GM18519 (cell line): ENCODE data around the gene PROB1.
"Not testable (repeated sequence)": the region's sequence is repeated elsewhere in the genome, so short reads cannot be mapped to it uniquely, and the experiment has no call there.

Experiments used
- ATAC-seq: cut with Tn5 transposase; IDR thresholded peaks from one replicate; pipeline ENCODE4 v1.9.1; 2021; ENCODE audit warnings: mild to moderate bottlenecking, moderate library complexity; ENCODE audit not compliant: unreplicated experiment, low FRiP score

PROB1 gene

GRCh38 chr5:139413963-139414362 is 19.1 kb upstream of the PROB1 start:
- no peak for ATAC-seq

GRCh38 chr5:139413153-139413552 is 18.2 kb upstream of the PROB1 start:
- no peak for ATAC-seq

GRCh38 chr5:139410993-139411828 is 16.3 kb upstream of the PROB1 start:
- no peak for ATAC-seq

- no peak for ATAC-seq
Measured at GRCh38 chr5:139410121-139410992, 15.5 kb upstream of the PROB1 start.

GRCh38 chr5:139409116-139409515 is 14.2 kb upstream of the PROB1 start:
- ATAC-seq = not testable (repeated sequence)

GRCh38 chr5:139408191-139408590 is 13.3 kb upstream of the PROB1 start:
- ATAC-seq = no peak

- ATAC-seq = no peak
Measured at GRCh38 chr5:139407517-139407916, 12.6 kb upstream of the PROB1 start.

- ATAC-seq = no peak
Measured at GRCh38 chr5:139406963-139407362, 12.1 kb upstream of the PROB1 start.

- ATAC-seq = no peak
Measured at GRCh38 chr5:139404484-139404840, 9.6 kb upstream of the PROB1 start.

- peak; percentile 69 for ATAC-seq
Measured at GRCh38 chr5:139403787-139404483, 9.0 kb upstream of the PROB1 start, which contains the start of gene SPATA24. SPATA24 (minus strand) TSS chr5:139404089; CDS start chr5:139404060, 29 bp downstream.

- ATAC-seq = no peak
Measured at GRCh38 chr5:139403418-139403786, 8.5 kb upstream of the PROB1 start.

GRCh38 chr5:139402561-139403158 is 7.8 kb upstream of the PROB1 start:
- ATAC-seq = no peak

GRCh38 chr5:139401546-139401945 is 6.6 kb upstream of the PROB1 start:
- no peak for ATAC-seq

GRCh38 chr5:139399501-139400121 is 4.7 kb upstream of the PROB1 start:
- no peak for ATAC-seq

- no peak for ATAC-seq
Measured at GRCh38 chr5:139397921-139398320, 3.0 kb upstream of the PROB1 start.

- ATAC-seq = no peak
Measured at GRCh38 chr5:139396691-139397090, 1.8 kb upstream of the PROB1 start.

GRCh38 chr5:139395844-139396640 is 1.1 kb upstream of the PROB1 start:
- ATAC-seq = no peak

- ATAC-seq = no peak
Measured at GRCh38 chr5:139394123-139394653, 716 bp downstream of the PROB1 start.

GRCh38 chr5:139393497-139394122 is 1.3 kb downstream of the PROB1 start:
- no peak for ATAC-seq
